HG03045 (cell line): Measurements from ENCODE around the gene RPLP1.

Experiments
- ATAC-seq: cut with Tn5 transposase; IDR thresholded peaks from one replicate; pipeline ENCODE4 v1.9.1; 2021; ENCODE audit warnings: mild to moderate bottlenecking, moderate library complexity; ENCODE audit not compliant: unreplicated experiment

The RPLP1 gene

GRCh38 chr15:69452692-69453521, at the start of gene RPLP1:
Gene RPLP1, plus strand, starts transcription at chr15:69452818. Its CDS starts 131 bp downstream, at chr15:69452949.
- peak; percentile 78 for ATAC-seq

- ATAC-seq: no peak
Observed at GRCh38 chr15:69403594-69403993, 49.0 kb upstream of the RPLP1 start.

DNA sequence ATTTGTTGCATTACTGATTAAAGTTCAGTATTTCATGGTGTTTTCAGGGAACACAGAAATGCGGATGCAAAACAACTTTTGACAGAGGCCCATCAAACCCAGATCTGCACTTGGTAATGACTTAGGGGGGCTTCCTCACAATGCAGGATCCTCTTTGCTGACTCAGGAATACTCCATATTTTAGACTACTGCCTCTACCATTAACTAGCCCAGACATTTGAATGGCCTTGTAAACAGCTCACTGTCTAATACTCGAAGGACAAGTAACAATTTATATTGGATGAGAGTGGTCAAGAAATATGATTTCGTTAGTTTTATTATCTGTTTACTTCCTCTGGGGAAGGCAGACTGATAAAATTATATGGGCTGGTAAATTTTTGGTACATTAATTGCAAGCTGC, 47.5 kb upstream of the RPLP1 start:
- no peak for ATAC-seq

DNA sequence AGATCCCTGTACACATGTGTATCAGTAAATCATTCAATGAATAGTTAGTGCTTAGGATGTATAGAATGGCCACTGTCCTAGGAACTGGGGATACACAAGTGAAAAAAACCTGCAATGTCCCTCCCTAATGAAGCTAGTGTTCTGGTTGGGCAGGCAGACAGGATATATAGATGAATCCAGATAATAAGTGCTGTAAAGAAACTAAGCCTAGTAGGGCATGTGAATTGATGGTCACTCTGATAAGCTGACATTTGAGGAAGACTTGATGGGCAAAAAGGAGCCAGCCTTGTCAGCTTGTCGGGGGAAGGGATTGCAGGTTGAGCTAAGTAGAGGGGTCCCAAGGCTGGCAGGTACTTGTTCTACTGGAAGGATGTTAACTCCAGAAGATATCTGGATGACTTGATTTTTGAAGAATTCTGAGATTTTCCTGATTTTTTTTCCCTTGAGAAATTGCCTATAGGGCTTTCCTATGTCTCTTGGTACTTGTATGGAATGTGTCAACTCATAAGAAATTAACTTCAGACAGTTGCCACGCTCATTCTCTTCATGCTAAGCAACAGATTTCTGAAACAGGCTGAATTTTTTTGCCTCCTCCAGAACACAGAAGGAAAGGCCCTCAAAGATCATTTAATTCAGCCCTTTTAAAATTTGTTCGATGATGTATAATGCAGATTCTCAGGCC, 44.8 kb upstream of the RPLP1 start:
- ATAC-seq: no peak

DNA sequence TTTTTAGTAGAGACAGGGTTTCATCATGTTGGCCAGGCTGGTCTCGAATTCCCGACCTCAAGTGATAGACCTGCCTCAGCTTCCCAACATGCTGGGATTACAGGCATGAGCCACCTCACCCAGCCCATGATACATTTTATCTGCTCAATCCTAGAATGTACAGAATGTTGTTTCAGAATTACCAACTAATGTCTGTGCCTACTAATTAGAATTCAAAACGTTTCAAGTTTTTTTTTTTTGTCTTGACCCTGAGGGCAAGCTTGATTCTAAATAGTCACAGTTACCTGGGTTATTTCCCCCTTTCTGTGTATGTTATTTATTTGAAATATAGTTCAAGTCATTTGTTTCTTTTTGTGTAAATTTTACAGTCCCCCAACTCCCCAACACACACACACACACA, 43.8 kb upstream of the RPLP1 start:
- no peak for ATAC-seq

- ATAC-seq: no peak
Observed at GRCh38 chr15:69410248-69410874, 42.3 kb upstream of the RPLP1 start.

DNA sequence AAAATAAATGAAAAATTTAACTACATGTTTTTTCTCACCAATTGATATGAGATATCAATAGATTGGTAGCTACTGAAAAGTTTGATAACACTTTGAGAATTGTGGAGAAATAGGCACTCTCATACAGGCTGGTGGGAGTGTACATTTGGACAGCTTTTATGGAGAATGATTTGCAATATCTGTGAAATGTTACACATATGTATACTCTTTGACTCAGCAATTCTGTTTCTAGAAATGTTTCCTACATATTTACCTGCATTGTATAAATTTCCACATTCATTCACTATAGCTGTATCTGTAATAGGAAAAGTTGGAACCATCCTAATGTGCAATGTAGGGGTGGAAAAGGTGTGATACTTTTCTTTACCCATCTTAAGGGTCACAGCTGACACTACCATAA, 40.3 kb upstream of the RPLP1 start:
- ATAC-seq: no peak

- ATAC-seq: no peak
Observed at GRCh38 chr15:69412701-69413100, 39.9 kb upstream of the RPLP1 start.

DNA sequence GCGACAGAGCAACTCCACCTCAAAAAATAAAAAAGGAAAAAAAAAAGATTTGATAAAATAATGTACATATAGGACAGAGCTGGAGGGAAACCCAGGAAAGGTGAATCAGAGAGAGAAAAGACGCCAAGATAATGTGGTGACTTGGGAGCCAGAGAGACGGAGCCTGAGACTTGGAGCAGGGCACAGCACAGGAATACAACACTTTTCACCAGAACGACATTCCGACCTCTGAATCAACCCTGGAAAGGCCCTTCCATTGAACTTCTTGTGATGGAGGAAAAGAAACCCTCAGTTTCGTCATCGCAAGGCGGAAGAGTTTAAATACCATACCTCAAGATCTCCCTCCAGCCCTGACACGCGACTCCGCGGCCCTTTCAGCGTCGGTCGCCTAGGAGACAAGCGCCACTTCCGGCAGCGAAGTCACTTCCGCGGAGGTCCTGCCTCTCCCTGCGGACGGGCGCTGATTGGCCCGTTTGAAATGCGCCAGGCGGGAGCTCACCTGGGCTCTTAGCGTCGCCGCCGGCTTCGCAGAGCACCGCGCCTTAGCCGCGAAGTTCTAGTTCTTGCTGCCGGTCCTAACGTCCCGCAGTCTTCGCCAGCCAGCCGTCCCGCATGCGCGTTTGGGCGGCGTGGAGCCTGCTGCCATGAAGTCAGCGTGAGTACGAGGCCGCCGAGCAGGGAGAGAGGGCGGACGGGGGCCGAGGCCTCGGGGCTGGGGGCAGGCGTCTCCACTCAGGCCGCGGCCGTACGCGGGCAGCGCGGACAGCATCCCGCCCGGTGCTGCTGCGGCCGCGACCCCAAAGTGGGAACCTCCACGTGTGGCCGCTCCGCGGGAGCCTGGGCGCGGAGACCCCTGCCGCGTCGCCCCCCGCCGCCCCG, 38.6 kb upstream of the RPLP1 start, which contains the start of gene KIF23:
Gene KIF23, plus strand, starts transcription at position 528 of the 879 bp plus-strand sequence. Its CDS starts 117 bp downstream, at position 645.
- ATAC-seq: peak; percentile 94

GRCh38 chr15:69414701-69415167, 37.9 kb upstream of the RPLP1 start:
- peak; percentile 29 for ATAC-seq

- no peak for ATAC-seq
Observed at GRCh38 chr15:69415381-69415780, 37.2 kb upstream of the RPLP1 start.

DNA sequence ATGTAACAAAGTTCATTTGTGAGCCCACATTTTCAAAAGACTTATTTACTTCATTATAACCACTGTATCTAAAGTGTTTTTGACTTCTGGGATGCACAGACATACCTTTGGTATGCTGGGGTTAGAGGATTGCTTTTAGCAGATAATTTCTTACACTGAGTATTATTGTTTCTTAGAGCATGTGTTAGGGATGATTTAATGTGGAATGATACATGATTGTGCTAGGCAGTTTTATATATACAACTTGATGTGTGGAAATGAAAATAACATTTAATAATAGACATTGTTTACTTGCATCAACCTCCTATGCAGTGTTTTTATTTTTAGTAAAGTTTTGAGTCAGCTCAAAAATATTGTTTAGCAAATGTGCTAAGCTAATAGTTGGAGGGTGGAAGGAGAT, 35.0 kb upstream of the RPLP1 start:
- ATAC-seq: no peak

- ATAC-seq: no peak
Observed at GRCh38 chr15:69421498-69421897, 31.1 kb upstream of the RPLP1 start.

DNA sequence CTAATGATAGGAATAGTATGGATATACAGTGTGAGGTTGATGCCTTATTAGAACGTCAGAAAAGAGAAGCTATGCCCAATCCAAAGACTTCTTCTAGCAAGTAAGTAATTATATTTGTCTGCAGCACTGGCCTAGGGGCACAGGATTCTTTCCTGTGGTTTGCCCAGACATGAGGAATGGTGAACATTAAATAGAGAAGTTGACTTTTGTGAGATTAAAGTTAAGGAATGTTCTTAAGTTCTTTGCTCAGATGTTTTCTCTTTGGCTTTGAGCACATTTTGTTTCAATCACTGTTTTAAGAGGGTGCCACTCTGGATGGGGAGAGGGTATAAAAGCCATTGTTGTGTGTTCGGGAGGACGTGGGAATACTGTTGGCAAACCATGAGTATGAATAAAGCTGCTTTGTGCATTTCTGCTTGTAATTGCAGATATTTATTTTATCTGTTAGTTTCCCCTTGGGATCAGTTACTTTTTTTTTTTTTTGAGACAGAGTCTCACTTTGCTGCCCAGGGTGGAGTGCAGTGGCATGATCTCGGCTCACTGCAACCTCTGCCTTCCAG, 30.2 kb upstream of the RPLP1 start:
- no peak for ATAC-seq

DNA sequence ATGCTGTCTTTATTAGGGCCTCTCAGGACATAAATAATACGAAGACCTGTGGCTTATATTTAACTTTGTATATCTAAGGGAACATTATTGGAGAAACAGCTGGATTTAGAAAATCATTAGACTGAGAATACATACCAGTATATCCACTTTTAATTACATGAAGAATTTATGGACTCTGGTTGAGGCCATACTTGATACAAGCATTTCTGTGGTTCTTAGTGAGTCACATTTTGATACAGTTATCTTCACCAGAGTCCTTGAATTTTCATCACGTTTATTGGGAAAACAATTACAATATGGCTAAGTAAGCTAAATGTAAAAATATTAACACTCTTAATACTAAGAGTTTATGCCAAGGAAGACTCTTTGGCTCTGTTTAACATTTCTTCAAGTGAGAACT, 28.6 kb upstream of the RPLP1 start:
- ATAC-seq: no peak

- no peak for ATAC-seq
Observed at GRCh38 chr15:69424748-69425413, 27.7 kb upstream of the RPLP1 start.

GRCh38 chr15:69433831-69434230, 18.8 kb upstream of the RPLP1 start:
- ATAC-seq: no peak

- no peak for ATAC-seq
Observed at GRCh38 chr15:69434238-69434637, 18.4 kb upstream of the RPLP1 start.

- ATAC-seq: no peak
Observed at GRCh38 chr15:69434679-69435078, 17.9 kb upstream of the RPLP1 start.

DNA sequence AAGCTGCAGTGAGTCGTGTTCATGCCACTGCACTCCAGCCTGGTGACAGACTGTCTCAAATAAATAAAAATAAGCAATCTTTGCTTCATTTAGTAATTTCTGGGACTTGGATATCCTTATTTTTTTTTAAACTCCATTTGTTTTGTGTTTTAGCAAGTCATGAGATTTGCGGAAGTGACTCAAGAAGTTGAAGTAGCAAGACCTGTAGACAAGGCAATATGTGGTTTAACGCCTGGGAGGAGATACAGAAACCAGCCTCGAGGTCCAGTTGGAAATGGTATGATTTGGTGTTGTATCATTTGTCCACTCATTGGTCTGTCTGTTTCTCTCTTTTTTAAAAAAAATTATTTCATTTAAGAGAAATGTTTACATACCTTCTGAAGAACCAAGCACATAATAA, 16.6 kb upstream of the RPLP1 start:
- ATAC-seq: no peak
